Measurements from ENCODE around the gene GPSM1.

GPSM1 gene

GRCh38 chr9:136327304-136327974, at the start of gene GPSM1:
Gene GPSM1, plus strand, starts transcription at chr9:136327539. Its CDS starts 157 bp downstream, at chr9:136327696.
- no peak for FAIRE-seq
- peak; percentile 85 for DNase-seq (ENCODE audit: insufficient read length, low spot score)
- no peak for TF ChIP-seq CTCF (IDR thresholded peaks at IDR 0.05; ENCODE audit: insufficient read depth, missing control alignments)

- FAIRE-seq = no peak
- no peak for TF ChIP-seq CTCF (IDR thresholded peaks at IDR 0.05; ENCODE audit: insufficient read depth, missing control alignments)
- DNase-seq (ENCODE audit: insufficient read length, low spot score) = no peak
Observed at GRCh38 chr9:136277746-136278145, 49.6 kb upstream of the GPSM1 start.

- TF ChIP-seq CTCF (IDR thresholded peaks at IDR 0.05; ENCODE audit: insufficient read depth, missing control alignments) = no peak
- no peak for DNase-seq (ENCODE audit: insufficient read length, low spot score)
- no peak for FAIRE-seq
Observed at GRCh38 chr9:136278221-136278620, 49.1 kb upstream of the GPSM1 start.

- DNase-seq (ENCODE audit: insufficient read length, low spot score) = no peak
- no peak for FAIRE-seq
- TF ChIP-seq CTCF (IDR thresholded peaks at IDR 0.05; ENCODE audit: insufficient read depth, missing control alignments) = no peak
Observed at GRCh38 chr9:136278894-136279293, 48.4 kb upstream of the GPSM1 start.

- FAIRE-seq = no peak
Observed at GRCh38 chr9:136279471-136279870, 47.9 kb upstream of the GPSM1 start.

GRCh38 chr9:136280535-136281315, 46.6 kb upstream of the GPSM1 start:
- no peak for TF ChIP-seq CTCF (IDR thresholded peaks at IDR 0.05; ENCODE audit: insufficient read depth, missing control alignments)
- no peak for FAIRE-seq

More at GRCh38 chr9:136279471-136279870, 47.9 kb upstream of the GPSM1 start:
- no peak for TF ChIP-seq CTCF (IDR thresholded peaks at IDR 0.05; ENCODE audit: insufficient read depth, missing control alignments)
- no peak for DNase-seq (ENCODE audit: insufficient read length, low spot score)

More at GRCh38 chr9:136280535-136281315, 46.6 kb upstream of the GPSM1 start:
- DNase-seq (ENCODE audit: insufficient read length, low spot score) = no peak
